Skeletal muscle satellite cell (primary cell): ENCODE data around the gene SEMA3D.

ENCODE experiments used
- H3K27me3 ChIP-seq: 2 replicates; pipeline ENCODE4 v1.7.0; 2013; ENCODE audit warnings: low read length; ENCODE audit not compliant: control insufficient read depth, insufficient read depth
- H3K36me3 ChIP-seq: 2 replicates; pipeline ENCODE4 v1.7.0; 2013; ENCODE audit warnings: mild to moderate bottlenecking, control low read depth, low read length; ENCODE audit not compliant: insufficient read depth
- H3K4me1 ChIP-seq: 2 replicates; pipeline ENCODE4 v1.7.0; 2013; ENCODE audit warnings: low read length; ENCODE audit not compliant: control insufficient read depth, insufficient read depth
- H3K4me2 ChIP-seq: 2 replicates; pipeline ENCODE4 v1.7.0; 2013; ENCODE audit warnings: mild to moderate bottlenecking, low read length
- H3K4me3 ChIP-seq: 2 replicates; pipeline ENCODE4 v1.7.0; 2013; ENCODE audit warnings: low read length
- H3K9ac ChIP-seq: 2 replicates; pipeline ENCODE4 v1.7.0; 2013; ENCODE audit warnings: mild to moderate bottlenecking, low read depth, low read length, moderate library complexity
- H3K9me3 ChIP-seq: replicated peaks from 2 replicates; pipeline ENCODE4 v1.7.0; 2013; ENCODE audit warnings: mild to moderate bottlenecking, control low read depth, low read length

SEMA3D gene

GRCh38 chr7:85070967-85071628 is 115.8 kb downstream of the SEMA3D start:
- no peak overlapping the region for H3K4me2 ChIP-seq
- no peak overlapping the region for H3K4me3 ChIP-seq
- H3K36me3 ChIP-seq: no peaks in the 10 kb centered on the region

DNA sequence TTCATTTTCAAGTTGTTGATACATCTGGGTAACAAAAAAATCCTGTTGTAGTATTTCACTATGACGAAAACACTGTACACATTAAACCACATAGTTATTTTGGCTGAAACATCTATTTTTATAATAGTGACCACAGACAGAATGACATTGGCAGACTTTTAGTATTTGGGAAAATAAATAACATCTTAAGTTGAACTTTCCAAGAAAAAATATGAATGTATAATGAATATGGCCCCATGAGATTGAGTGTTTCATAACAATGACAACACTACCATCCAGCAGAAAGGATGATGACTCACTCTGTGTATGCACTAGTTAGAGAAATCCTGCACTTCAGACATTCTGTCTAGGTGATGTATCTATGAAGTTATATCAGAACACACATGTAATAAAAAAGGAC is 118.1 kb downstream of the SEMA3D start:
- Histone ChIP-seq H3K9me3 (no peaks in the 10 kb centered on the region), H3K4me3 (no peak overlapping the region), H3K4me1 (peaks cover 19% of the 10 kb centered on the region), H3K9ac (no peak overlapping the region), H3K27me3 (peaks cover 20% of the 10 kb centered on the region), H3K36me3 (no peaks in the 10 kb centered on the region), H3K4me2 (no peak overlapping the region)

More at GRCh38 chr7:85070967-85071628, 115.8 kb downstream of the SEMA3D start:
- Histone ChIP-seq H3K27me3 (peaks cover 15% of the 10 kb centered on the region), H3K9me3 (no peaks in the 10 kb centered on the region), H3K9ac (no peak overlapping the region), H3K4me1 (peaks cover 19% of the 10 kb centered on the region)

DNA sequence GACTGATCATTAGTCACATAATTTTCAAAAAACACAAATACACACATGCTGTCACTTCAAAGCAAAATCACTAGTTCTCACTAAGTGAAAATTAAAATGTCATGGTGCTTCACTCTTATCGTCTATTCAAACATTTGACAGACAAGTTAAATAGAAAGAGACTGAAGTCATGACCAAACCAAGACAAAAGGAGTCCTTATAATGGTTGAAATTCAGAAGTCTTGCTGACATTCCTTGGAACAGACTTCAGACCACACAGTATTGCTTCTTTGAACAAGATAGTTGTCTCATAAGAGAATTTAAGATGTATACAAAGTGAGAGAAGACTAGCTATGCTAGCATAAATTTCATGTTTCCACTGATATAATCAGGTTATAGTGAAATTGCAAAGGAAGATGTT is 119.5 kb downstream of the SEMA3D start:
- Histone ChIP-seq H3K36me3 (no peaks in the 10 kb centered on the region), H3K9me3 (no peaks in the 10 kb centered on the region), H3K4me2 (no peak overlapping the region), H3K4me3 (no peak overlapping the region), H3K27me3 (peaks cover 32% of the 10 kb centered on the region), H3K9ac (no peak overlapping the region), H3K4me1 (peaks cover 19% of the 10 kb centered on the region)

DNA sequence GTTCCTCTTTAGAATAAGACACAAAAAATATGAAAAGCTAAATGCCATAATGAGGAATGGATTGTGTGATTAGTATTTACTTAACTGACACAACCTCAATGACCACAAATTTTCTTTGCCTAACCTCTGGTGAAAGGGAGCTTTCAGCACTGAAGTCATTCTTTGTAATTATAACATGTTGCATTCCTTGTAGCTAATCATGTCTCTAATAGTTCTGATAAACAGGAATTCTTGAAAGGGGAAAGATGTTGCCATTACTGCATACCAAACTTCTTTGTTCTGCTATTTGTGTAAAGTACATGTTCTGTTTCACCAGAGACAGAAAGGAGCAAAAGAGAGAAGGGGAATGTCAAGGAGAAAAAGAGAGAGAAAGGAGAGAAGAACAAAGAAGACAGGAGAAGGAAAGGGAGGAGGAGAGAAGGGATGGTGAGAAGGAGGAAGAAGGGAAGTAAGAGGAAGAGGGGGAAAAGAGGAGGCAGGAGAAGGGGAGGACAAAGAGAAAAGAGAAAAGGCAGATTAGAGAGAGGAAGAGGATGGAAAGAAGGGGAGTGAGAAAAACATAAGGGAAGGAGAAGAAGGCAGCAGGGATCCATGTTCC is 120.9 kb downstream of the SEMA3D start:
- Histone ChIP-seq H3K36me3 (no peaks in the 10 kb centered on the region), H3K9ac (no peak overlapping the region), H3K27me3 (peaks cover 45% of the 10 kb centered on the region), H3K4me2 (no peak overlapping the region), H3K4me1 (peaks cover 13% of the 10 kb centered on the region), H3K4me3 (no peak overlapping the region), H3K9me3 (no peaks in the 10 kb centered on the region)

DNA sequence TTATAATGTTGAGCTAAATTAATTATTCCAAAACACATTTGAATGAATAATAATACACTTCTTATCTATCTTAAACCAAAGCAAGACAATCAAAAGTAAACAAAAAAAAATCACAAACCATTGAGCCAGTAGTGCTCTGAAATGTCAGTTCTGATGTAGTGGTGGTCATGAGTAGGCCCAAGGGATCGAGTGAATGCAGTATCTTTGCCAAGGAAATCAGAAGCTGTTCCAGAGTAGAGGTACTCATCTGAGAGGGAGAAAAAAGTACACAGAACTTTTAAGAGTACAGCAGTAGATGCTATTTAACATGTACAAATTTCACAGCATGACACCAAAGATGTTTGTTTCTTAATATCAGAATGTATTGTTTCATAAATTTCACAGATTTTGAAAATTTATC is 121.5 kb downstream of the SEMA3D start:
- no peaks in the 10 kb centered on the region for H3K36me3 ChIP-seq
- H3K9ac ChIP-seq: no peak overlapping the region
- H3K27me3 ChIP-seq: peaks cover 52% of the 10 kb centered on the region
- H3K4me3 ChIP-seq: no peak overlapping the region
- H3K9me3 ChIP-seq: no peaks in the 10 kb centered on the region
- H3K4me2 ChIP-seq: no peak overlapping the region
- H3K4me1 ChIP-seq: peaks cover 9% of the 10 kb centered on the region

DNA sequence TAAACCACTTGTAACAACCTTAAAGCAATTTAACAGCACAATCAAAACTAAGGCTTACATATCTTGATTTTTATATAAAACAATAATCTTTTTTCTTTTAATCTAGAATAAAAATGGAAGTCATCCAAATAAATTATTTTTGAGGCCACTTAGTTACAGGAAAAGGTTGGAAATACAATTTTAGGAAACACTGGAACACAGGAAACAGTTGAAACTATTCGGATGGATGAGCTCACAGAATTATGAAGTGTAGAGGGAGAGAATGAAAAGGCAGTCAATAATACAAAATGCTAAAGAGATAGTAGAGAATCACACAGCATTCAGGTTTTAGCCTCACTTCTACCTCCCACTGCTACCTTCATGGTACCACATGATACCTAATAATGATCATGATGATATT is 124.2 kb downstream of the SEMA3D start:
- Histone ChIP-seq H3K4me2 (no peak overlapping the region), H3K4me1 (no peaks in the 10 kb centered on the region), H3K9me3 (no peaks in the 10 kb centered on the region), H3K9ac (no peak overlapping the region), H3K4me3 (no peak overlapping the region), H3K27me3 (peaks cover 50% of the 10 kb centered on the region), H3K36me3 (no peaks in the 10 kb centered on the region)

DNA sequence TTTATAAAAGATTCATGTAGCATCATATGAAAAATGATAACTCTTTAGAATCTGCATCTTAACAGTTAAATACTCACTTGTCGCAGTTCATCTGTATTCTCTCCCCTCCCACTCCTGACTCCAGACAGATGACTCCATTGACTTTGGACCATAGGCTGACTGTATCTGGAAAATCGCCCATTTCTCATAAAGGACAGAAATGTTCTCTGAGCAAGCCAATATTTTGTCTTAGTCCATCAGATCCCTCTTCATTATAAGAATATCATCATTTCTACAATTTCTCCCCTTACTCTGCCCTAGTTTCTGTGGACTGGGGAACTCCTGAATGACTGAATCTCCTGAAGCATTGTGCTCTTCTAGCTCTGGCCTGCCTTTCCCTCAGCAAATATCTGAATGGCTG is 125.4 kb downstream of the SEMA3D start:
- no peaks in the 10 kb centered on the region for H3K9me3 ChIP-seq
- H3K4me3 ChIP-seq: no peak overlapping the region
- no peaks in the 10 kb centered on the region for H3K4me1 ChIP-seq
- H3K36me3 ChIP-seq: no peaks in the 10 kb centered on the region
- no peak overlapping the region for H3K4me2 ChIP-seq
- H3K9ac ChIP-seq: no peak overlapping the region
- peaks cover 41% of the 10 kb centered on the region for H3K27me3 ChIP-seq

DNA sequence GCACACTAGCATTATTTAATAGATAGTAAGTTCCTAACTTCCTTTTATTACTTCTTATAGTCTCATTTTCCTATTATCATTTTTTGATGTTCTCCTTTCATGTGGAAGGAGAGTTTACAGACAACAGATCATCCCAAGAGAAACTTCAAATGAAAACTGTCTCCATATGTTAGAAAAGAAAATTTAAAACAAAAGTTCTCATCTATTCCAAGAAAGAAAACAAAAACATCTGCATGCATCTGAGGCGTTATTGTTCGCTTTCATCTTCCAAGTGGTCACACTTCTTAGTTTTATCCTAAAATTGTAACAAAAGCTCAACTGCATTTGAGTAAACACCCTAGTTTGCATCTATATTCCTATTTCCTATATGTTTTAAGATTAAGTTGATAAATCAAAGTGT is 126.2 kb downstream of the SEMA3D start:
- Histone ChIP-seq H3K4me1 (no peaks in the 10 kb centered on the region), H3K36me3 (no peaks in the 10 kb centered on the region), H3K9ac (no peak overlapping the region), H3K9me3 (no peaks in the 10 kb centered on the region), H3K4me2 (no peak overlapping the region), H3K4me3 (no peak overlapping the region), H3K27me3 (peaks cover 34% of the 10 kb centered on the region)

- Histone ChIP-seq H3K9ac (no peak overlapping the region), H3K4me2 (no peak overlapping the region), H3K27me3 (peaks cover 8% of the 10 kb centered on the region), H3K9me3 (no peaks in the 10 kb centered on the region), H3K36me3 (no peaks in the 10 kb centered on the region), H3K4me1 (no peaks in the 10 kb centered on the region), H3K4me3 (no peak overlapping the region)
These were observed 130.9 kb downstream of the SEMA3D start for GRCh38 chr7:85055906-85056305.

- Histone ChIP-seq H3K9me3 (no peaks in the 10 kb centered on the region), H3K36me3 (no peaks in the 10 kb centered on the region), H3K4me3 (no peak overlapping the region), H3K4me1 (no peaks in the 10 kb centered on the region), H3K4me2 (no peak overlapping the region), H3K9ac (no peak overlapping the region), H3K27me3 (peaks cover under 1% of the 10 kb centered on the region)
These were observed 131.7 kb downstream of the SEMA3D start for GRCh38 chr7:85055196-85055595.

- no peak overlapping the region for H3K4me2 ChIP-seq
- H3K4me3 ChIP-seq: no peak overlapping the region
- H3K9me3 ChIP-seq: no peaks in the 10 kb centered on the region
- H3K27me3 ChIP-seq: no peaks in the 10 kb centered on the region
- no peaks in the 10 kb centered on the region for H3K36me3 ChIP-seq
- no peak overlapping the region for H3K9ac ChIP-seq
- no peaks in the 10 kb centered on the region for H3K4me1 ChIP-seq
These were observed 132.6 kb downstream of the SEMA3D start for GRCh38 chr7:85054306-85054705.

- H3K9ac ChIP-seq: no peak overlapping the region
- no peaks in the 10 kb centered on the region for H3K4me1 ChIP-seq
- no peak overlapping the region for H3K4me2 ChIP-seq
- no peaks in the 10 kb centered on the region for H3K9me3 ChIP-seq
- H3K27me3 ChIP-seq: no peaks in the 10 kb centered on the region
- H3K36me3 ChIP-seq: no peaks in the 10 kb centered on the region
- H3K4me3 ChIP-seq: no peak overlapping the region
These were observed 134.0 kb downstream of the SEMA3D start for GRCh38 chr7:85052894-85053293.
